GM21360 (cell line): ENCODE measurements around the gene EPC2.
"Not testable (repeated sequence)": the region's sequence is repeated elsewhere in the genome, so short reads cannot be mapped to it uniquely, and the experiment has no call there.

ENCODE experiments used
- ATAC-seq: cut with Tn5 transposase; IDR thresholded peaks from one replicate; pipeline ENCODE4 v1.9.1; 2021; ENCODE audit warnings: mild to moderate bottlenecking, moderate library complexity; ENCODE audit not compliant: unreplicated experiment

EPC2 gene

DNA sequence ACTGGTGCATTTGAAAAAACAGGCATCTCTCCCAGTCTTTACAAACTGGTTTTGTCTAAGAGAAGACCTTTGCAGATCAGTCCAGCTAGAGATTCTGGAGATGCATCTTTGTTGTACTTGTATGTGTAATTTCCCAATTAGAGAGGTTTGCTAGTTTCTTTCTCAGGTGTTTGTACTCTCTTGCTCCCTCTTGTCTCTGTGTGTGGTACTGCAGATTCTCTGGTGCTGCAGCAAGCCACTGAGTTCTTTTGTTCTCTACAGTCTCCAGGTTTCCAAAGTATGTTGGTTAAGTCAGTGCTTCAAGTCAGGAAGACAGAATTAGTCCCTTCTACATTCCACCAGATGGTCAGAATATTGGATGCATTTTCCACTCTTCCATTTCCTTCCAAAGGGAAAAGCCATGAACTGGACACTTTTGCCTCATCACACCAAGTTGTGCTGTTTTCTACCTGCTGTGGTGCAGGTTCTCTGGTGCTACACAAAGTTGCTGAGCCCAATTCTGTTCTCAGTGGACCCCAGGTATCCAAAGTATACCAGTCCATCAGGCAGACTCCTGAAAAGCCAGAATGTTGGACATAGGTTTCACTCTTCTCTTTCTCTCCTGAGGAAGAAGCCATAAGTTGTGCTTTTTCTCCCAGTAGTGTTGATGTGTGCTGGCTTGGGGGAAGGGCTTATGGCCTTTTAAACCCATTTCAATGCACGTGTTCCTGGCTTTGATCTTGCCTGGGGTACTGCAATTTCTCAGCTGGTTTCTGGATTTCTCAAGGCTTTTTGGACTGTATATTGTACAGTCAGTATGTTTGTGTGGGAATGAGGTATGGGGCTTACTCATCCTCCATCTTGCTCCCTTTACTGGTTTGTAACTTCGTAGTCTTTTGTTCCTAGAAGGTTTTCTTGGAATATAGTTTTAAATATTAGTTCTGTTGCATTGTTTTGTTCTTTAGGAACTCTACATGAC is 29.8 kb downstream of the EPC2 start:
- ATAC-seq: no peak

GRCh38 chr2:148675708-148676107 is 31.2 kb downstream of the EPC2 start:
- ATAC-seq: no peak

DNA sequence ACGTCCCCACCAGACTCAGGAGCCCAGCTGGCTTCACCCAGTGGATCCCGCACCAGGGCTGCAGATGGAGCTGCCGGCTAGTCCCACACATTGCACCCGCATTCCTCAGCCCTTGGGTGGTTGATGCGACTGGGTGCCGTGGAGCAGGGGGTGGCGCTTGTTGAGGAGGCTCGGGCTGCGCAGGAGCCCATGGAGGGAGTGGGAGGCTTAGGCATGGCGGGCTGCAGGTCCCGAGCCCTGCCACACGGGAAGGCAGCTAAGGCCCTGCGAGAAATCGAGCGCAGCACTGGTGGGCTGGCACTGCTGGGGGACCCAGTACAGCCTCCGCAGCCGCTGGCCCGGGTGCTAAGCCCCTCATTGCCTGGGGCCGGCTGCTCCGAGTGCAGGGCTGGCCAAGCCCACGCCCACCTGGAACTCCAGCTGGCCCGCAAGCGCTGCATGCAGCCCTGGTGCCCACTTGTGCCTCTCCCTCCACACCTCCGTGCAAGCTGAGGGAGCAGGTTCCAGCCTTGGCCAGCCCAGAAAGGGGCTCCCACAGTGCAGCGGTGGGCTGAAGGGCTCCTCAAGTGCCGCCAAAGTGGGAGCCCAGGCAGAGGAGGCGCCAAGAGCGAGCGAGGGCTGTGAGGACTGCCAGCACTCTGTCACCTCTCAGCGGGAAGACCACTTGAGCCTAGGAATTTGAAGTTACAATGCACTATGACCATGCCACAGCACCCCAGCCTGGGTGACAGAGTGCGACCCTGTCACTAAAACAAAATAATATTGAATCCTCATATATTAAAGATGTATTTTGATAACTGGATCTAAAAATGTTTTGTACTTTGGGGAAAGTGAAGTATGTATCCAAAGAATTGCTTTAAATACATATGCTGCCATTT is 34.0 kb downstream of the EPC2 start:
- ATAC-seq: not testable (repeated sequence)

DNA sequence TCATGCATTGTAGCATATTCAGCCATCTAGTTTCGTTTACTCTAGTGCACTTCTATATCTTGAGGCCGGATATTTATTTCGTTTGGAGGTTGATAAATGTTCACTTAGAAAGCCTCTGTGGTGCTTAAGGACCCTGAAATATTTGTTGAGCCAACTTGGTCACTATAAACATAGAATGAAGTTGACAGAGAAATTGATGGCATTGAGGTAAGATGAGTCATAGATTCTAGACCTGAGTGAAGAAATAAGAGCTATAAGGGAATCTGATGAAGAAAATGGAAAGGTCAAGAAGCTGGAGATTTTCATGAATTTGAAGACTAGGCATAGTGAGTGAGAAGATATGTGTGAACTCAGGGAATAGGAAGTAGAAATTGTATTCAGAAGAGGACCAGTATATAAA is 35.9 kb downstream of the EPC2 start:
- ATAC-seq: no peak

GRCh38 chr2:148681443-148681842 is 36.9 kb downstream of the EPC2 start:
- no peak for ATAC-seq

- not testable (repeated sequence) for ATAC-seq
Measured at GRCh38 chr2:148681862-148682261, 37.3 kb downstream of the EPC2 start.

DNA sequence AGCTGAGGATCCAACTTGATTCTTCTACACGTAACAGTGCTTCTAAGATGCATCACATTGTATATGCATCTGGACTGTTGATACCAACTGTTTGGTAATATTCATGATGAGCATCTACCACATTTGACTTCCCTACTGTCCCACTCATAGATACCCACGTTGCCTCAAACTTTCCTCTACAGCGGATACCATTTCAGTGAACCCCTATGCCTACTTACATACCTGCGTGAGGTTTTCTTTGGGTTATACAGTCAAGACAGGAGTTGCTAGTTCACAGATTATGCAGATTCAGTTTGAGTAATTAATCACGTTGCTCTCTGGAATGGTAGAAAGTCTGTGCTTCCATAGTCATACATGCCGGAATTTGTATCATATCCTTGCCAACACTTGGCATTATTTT is 40.0 kb downstream of the EPC2 start:
- ATAC-seq: no peak

- ATAC-seq: no peak
Measured at GRCh38 chr2:148687543-148687942, 43.0 kb downstream of the EPC2 start.

- not testable (repeated sequence) for ATAC-seq
Measured at GRCh38 chr2:148688011-148688410, 43.5 kb downstream of the EPC2 start.

DNA sequence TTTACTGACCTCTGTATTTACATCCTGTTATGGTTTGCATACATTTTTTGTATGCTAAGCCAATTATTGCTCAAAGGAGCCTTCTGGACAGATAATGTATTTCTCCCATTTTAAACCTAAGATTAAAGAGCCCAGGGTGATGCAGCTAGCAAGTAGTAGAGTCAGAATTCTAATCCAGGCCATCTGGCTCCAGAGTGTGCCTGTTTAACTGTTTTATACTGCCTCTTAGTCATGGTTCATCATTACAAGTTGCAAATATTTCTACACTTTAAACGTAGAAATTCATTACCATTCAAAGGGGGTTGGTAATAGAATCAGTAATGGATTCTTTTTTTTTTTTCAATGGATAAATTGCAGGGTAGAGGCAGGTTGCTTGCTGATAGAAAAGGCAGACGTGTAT is 52.4 kb downstream of the EPC2 start:
- ATAC-seq: no peak

DNA sequence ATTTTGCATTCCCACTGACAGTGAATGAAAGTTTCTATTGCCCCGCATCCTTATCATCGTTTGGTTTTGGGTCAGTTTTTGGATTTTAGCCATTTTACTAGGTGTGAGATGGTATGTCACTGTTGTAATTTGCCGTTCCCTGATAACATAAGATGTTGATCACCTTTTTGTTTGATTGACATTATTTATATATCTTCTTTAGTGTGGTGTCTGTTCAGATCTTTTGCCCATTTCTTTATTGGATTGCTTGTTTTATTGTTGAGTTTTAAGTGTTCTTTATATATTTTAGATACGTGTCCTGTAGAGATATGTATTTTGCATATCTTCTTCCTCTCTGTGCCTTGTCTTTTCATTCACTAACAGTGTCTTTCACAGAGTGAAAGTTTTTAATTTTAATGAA is 55.3 kb downstream of the EPC2 start:
- ATAC-seq: no peak

DNA sequence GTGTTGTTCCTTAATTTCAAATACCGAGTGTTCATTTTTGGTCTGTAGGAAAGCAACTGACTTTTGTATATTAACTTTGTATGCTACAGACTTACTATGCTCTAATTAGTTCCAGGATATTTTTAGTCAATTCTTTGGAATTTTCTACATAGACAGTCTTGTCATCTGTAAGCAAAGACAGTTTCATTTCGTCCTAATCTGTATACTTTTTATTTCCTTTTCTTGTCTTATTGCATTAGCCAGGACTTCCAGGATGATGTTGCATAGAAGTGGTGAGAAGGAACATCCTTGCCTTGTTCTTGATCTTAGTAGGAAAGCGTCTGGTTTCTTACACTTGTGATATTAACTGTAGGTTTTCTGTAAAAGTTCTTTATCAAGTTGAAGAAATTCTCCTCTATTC is 56.5 kb downstream of the EPC2 start:
- ATAC-seq: no peak

- no peak for ATAC-seq
Measured at GRCh38 chr2:148701877-148702276, 57.3 kb downstream of the EPC2 start.

DNA sequence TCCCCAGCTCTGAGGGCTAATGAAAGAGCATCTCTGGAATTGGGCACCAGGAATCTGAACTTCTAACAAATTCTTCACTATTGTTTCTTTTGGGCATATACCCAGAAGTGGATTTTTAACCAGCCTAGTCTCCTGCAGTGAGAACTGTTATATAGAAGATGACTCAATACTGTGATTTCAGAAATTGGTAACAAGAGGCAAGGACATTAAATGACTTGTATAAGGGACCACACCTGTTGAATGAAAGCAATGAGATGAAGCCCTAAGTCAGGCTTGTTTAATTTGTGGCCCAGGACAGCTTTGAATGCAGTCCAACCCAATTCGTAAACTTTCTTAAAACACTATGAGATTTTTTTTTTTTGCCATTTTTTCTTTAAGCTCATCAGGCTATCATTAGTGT is 57.9 kb downstream of the EPC2 start:
- ATAC-seq: no peak

GRCh38 chr2:148704247-148704646 is 59.7 kb downstream of the EPC2 start:
- no peak for ATAC-seq

DNA sequence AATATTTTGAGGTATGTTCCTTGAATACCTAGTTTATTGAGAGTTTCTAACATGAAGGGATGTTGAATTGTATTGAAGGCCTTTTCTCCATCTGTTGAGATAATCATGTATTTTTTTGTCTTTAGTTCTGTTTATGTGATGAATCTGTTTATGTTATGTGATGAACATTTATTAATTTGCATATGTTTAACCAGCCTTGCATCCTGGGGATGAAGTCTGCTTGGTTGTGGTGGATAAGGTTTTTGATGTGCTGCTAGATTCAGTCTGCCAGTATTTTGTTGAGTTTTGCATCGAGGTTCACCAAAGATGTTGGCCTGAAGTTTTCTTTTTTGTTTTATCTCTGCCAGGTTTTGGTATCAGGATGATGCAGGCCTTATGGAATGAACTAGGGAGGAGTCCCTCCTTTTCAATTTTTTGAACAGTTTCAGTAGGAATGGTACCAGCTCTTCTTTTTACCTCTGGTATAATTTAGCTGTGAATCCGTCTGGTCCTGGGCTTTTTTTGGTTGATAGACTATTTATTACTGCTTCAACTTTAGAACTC is 71.9 kb downstream of the EPC2 start:
- no peak for ATAC-seq

DNA sequence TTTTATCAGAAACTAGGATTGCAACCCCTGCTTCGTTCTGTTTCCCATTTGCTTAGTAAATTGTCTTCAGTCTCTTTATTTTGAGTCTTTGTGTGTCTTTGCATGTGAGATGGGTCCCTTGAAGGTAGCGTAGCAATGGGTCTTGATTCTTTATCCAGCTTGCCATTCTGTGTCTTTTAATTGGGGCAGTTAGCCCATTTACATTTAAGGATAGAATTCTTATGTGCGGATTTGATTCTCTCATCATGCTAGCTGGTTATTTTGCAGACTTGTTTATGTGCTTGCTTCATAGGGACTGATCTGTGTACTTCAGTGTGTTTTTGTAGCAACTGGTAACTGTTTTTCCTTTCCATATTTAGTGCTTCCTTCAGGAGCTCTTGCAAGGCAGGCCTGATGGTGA is 73.5 kb downstream of the EPC2 start:
- ATAC-seq: no peak

- no peak for ATAC-seq
Measured at GRCh38 chr2:148719195-148719749, 74.7 kb downstream of the EPC2 start.

DNA sequence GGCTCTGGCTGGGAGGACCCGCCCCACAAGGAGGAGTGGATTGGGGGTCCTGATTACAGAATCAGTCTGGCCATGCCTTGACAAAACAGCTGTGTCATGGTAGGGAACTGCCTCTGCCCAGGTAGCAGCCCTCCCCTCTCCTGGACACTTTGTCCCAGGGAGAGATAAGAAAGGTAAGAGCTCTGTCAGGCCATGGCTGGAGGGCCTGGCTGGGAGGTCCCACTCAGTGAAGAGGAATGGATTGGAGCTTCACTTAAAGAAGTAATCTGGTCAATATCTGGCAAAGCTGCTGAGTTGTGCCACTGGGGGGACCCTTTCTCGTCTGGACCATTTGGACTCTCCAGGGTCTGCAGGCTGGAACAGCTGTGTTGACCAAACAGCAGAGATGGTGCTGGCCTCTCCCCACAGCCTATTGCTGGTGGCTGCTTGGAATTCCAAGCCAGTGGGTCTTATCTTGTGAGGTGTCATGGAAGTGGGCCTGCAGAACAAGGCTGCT is 75.4 kb downstream of the EPC2 start:
- ATAC-seq: no peak

GRCh38 chr2:148720501-148721001 is 76.0 kb downstream of the EPC2 start:
- ATAC-seq: no peak

DNA sequence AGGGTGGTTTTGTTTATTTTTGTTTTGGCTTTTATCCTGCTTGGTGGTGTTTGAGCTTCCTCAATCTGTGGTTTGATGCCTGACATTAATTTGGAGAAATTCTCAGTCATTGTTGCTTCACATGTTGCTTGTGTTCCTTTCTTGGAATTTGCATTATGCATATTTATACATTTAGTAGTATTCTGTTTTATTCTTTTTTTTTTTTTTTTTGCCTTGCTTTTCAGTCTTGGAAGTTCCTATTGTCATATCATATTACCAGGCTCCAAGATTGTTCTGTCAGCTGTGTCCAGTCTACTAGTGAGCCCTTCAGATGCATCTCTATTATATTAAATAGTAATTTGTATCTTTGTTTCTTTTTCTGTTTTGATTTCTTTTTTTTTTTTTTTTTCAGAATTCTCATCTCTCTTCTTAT is 77.0 kb downstream of the EPC2 start:
- no peak for ATAC-seq
